SK-N-SH treated with all-trans-retinoic acid at 6 μM for 48 hours (cell line): ENCODE results near the gene DYNC1I1.

Experiments
- ATAC-seq: fragments of 200-7000 bp; cut with Tn5 transposase; 3 replicates; pipeline ENCODE4 v1.9.1; 2020; ENCODE audit warnings: mild to moderate bottlenecking, moderate library complexity
- ARNTL ChIP-seq: fragments of 450-650 bp; formaldehyde crosslinking; IDR thresholded peaks from 2 replicates; pipeline ENCODE4 v1.5.0; 2020; ENCODE audit warnings: low read depth, mild to moderate bottlenecking, moderate library complexity, borderline replicate concordance
- CSDC2 ChIP-seq: fragments of 250-450 bp; sonication (Bioruptor Pico); IDR thresholded peaks from 2 replicates; pipeline ENCODE4 v1.5.0; 2020; ENCODE audit warnings: mild to moderate bottlenecking, moderate library complexity
- ESRRG ChIP-seq: fragments of 250-450 bp; sonication (Bioruptor Pico); IDR thresholded peaks from 2 replicates; pipeline ENCODE4 v1.6.1; 2021; ENCODE audit warnings: mild to moderate bottlenecking
- GLIS3 ChIP-seq: fragments of 250-450 bp; sonication (Bioruptor Pico); IDR thresholded peaks from 2 replicates; pipeline ENCODE4 v1.5.0; 2020; ENCODE audit warnings: mild to moderate bottlenecking, moderate library complexity
- OSR1 ChIP-seq: fragments of 250-450 bp; sonication (Bioruptor Pico); IDR thresholded peaks from 2 replicates; pipeline ENCODE4 v1.8.0; 2022; ENCODE audit warnings: moderate library complexity, mild to moderate bottlenecking, inconsistent platforms
- PPARA ChIP-seq: fragments of 250-450 bp; sonication (Bioruptor Pico); IDR thresholded peaks from 2 replicates; pipeline ENCODE4 v1.5.0; 2020; ENCODE audit warnings: mild to moderate bottlenecking, borderline replicate concordance
- SNAI2 ChIP-seq: fragments of 250-450 bp; sonication (Bioruptor Pico); IDR thresholded peaks from 2 replicates; pipeline ENCODE4 v1.5.0; 2020; ENCODE audit warnings: mild to moderate bottlenecking, moderate library complexity
- TCF4 ChIP-seq: fragments of 250-450 bp; sonication (Bioruptor Pico); IDR thresholded peaks from 2 replicates; pipeline ENCODE4 v1.8.0; 2021; ENCODE audit warnings: mild to moderate bottlenecking, moderate library complexity, borderline replicate concordance
- ZC3H10 ChIP-seq: fragments of 250-450 bp; sonication (Bioruptor Pico); IDR thresholded peaks from 2 replicates; pipeline ENCODE4 v1.5.1; 2021; ENCODE audit warnings: mild to moderate bottlenecking, moderate library complexity
- ZFP3 ChIP-seq: fragments of 250-450 bp; sonication (Bioruptor Pico); IDR thresholded peaks from 2 replicates; pipeline ENCODE4 v1.5.0; 2020; ENCODE audit warnings: mild to moderate bottlenecking, moderate library complexity
- ZFP30 ChIP-seq: fragments of 450-650 bp; formaldehyde crosslinking; IDR thresholded peaks from 2 replicates; pipeline ENCODE4 v1.5.0; 2022; ENCODE audit warnings: mild to moderate bottlenecking, moderate library complexity
- ZNF565 ChIP-seq: fragments of 450-650 bp; formaldehyde crosslinking; conservative IDR thresholded peaks from 2 replicates; pipeline ENCODE4 v1.5.0; 2020; ENCODE audit warnings: low read depth, mild to moderate bottlenecking, moderate library complexity
- ZNF70 ChIP-seq: fragments of 450-650 bp; formaldehyde crosslinking; IDR thresholded peaks from 2 replicates; pipeline ENCODE4 v1.5.0; 2020; ENCODE audit warnings: mild to moderate bottlenecking, moderate library complexity
- ZNF8 ChIP-seq: fragments of 450-650 bp; formaldehyde crosslinking; IDR thresholded peaks from 2 replicates; pipeline ENCODE4 v1.5.0; 2020; ENCODE audit warnings: mild to moderate bottlenecking, moderate library complexity
- TF ChIP-seq, protein P1 (sequence below): fragments of 250-450 bp; sonication (Bioruptor Pico); IDR thresholded peaks from 2 replicates; pipeline ENCODE4 v1.5.1; 2021; ENCODE audit warnings: mild to moderate bottlenecking, moderate library complexity
- TF ChIP-seq, protein P2 (sequence below): fragments of 250-450 bp; sonication (Bioruptor Pico); IDR thresholded peaks from 2 replicates; pipeline ENCODE4 v1.5.1; 2020; ENCODE audit warnings: low read depth, mild to moderate bottlenecking, moderate library complexity
- TF ChIP-seq, protein P3 (sequence below): fragments of 250-450 bp; sonication (Bioruptor Pico); IDR thresholded peaks from 2 replicates; pipeline ENCODE4 v1.5.0; 2020; ENCODE audit warnings: mild to moderate bottlenecking, moderate library complexity
- TF ChIP-seq, protein P4 (sequence below): fragments of 250-450 bp; sonication (Bioruptor Pico); IDR thresholded peaks from 2 replicates; pipeline ENCODE4 v1.8.0; 2020; ENCODE audit warnings: mild to moderate bottlenecking, moderate library complexity, borderline replicate concordance
- TF ChIP-seq, protein P5 (sequence below): fragments of 250-450 bp; sonication (Bioruptor Pico); IDR thresholded peaks from 2 replicates; pipeline ENCODE4 v1.8.0; 2021; ENCODE audit warnings: low read depth, mild to moderate bottlenecking, moderate library complexity, borderline replicate concordance

DYNC1I1 gene

DNA sequence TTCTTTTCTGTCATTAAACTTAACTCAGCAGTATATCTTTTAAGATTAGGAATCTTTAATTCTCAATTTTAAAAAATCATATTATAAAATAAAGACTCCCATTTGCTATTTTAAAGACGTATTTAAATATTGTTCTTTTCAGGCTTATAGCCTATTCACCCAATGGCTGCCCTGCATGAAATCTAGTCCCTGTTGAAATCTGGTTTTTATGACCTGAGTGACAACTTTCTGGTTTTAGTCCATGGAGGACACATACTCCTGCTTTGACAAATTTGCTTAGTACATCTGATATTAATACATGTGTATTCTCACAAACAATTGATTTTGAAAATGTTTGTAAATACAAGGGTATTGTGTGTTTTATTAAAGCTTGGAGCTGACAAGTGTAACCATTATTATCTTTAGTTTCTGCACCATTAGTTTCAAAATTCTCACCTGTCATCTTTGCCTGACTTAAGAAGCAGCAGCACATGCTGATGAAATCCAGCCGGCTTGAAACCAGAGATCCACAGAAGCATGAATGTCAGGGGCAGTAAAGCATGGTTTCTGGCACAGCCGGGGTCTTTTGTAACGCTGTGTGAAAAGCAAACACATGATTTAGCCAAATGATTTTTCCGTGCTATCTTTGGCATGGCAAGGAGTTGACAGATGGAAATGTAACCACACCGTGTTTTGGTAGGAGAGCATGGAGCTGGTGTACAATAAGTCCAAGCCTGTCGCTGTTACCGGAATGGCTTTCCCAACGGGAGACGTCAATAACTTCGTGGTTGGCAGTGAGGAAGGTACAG lies 262.8 kb downstream of the DYNC1I1 start:
- no peak for ATAC-seq
- TF ChIP-seq ZNF565 (CRISPR knock-in tag) = no peak
- no peak for TF ChIP-seq OSR1
- no peak for TF ChIP-seq PPARA (CRISPR knock-in tag)
- TF ChIP-seq TCF4 (CRISPR knock-in tag) = no peak
- no peak for TF ChIP-seq SNAI2 (CRISPR knock-in tag)

DNA sequence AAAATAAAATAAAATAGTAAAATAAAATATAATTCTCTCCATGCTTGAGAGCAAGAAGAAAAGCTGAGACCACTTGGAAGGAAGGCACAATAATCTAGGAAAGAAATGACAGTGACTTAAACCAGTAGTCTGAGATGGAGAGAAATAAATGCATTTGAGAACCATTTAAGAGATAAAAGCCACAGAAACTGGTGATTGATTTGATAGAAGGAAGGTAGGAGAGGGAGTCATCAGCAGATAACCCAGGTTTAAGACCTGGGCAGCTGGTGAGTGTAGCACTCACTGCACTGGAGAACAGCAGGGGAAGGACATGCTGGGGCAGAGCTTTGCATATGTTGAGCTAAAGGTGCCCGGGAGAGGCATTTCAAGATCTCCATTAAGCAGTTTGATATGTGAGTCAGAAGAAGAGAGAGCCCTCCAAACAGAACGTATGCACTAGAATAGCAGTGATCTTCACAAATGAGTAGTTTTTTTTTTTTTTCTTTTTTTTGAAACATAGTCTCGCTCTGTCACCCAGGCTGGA lies 268.0 kb downstream of the DYNC1I1 start:
- ATAC-seq = no peak

DNA sequence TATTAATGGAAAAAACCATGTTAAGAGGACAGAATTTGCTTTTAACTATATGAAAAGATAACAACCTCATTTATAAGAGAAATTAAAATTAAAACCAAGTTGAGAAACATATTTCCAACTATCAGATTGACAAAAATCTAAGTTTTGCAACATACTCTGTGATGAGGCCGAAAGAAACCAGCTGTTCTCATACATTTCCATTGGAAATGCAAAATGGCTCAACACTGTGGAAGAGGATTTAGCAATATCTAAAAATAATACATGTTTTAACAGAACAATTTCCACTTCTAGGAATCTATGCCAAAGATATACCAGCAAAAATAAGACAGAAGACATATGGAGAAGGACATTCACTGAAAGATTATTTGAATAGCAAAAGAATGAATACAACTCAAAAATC lies 268.8 kb downstream of the DYNC1I1 start:
- no peak for TF ChIP-seq TCF4 (CRISPR knock-in tag)
- TF ChIP-seq, protein P1, sequence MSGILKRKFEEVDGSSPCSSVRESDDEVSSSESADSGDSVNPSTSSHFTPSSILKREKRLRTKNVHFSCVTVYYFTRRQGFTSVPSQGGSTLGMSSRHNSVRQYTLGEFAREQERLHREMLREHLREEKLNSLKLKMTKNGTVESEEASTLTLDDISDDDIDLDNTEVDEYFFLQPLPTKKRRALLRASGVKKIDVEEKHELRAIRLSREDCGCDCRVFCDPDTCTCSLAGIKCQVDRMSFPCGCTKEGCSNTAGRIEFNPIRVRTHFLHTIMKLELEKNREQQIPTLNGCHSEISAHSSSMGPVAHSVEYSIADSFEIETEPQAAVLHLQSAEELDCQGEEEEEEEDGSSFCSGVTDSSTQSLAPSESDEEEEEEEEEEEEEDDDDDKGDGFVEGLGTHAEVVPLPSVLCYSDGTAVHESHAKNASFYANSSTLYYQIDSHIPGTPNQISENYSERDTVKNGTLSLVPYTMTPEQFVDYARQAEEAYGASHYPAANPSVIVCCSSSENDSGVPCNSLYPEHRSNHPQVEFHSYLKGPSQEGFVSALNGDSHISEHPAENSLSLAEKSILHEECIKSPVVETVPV (CRISPR knock-in tag) = no peak
- TF ChIP-seq ZNF565 (CRISPR knock-in tag) = no peak
- no peak for TF ChIP-seq ZC3H10 (CRISPR knock-in tag)
- TF ChIP-seq, all 23 proteins: peak for 0
- no peak for ATAC-seq

More for the DNA sequence above, 268.0 kb downstream of the DYNC1I1 start:
- TF ChIP-seq ESRRG (CRISPR knock-in tag) = no peak

DNA sequence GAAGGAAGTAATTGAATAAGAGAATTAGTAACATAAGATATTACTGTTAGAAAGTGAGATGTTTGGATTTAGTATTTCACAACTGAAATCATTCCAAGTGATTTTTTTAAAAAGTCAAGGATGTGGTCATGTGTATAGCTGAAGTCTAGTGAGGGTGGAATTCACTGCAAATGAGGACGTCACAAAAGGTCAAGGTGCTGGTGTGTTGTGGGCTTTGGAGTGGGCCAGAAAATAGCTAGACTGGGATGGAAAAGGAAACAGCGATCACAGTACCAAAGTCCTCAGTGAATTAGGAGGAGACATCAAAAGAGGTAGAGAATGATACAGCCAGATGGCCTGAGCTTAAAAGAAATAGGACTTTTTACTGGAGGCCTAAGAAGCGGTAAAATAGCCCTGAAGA lies 272.8 kb downstream of the DYNC1I1 start:
- no peak for ATAC-seq
- TF ChIP-seq, protein P2, sequence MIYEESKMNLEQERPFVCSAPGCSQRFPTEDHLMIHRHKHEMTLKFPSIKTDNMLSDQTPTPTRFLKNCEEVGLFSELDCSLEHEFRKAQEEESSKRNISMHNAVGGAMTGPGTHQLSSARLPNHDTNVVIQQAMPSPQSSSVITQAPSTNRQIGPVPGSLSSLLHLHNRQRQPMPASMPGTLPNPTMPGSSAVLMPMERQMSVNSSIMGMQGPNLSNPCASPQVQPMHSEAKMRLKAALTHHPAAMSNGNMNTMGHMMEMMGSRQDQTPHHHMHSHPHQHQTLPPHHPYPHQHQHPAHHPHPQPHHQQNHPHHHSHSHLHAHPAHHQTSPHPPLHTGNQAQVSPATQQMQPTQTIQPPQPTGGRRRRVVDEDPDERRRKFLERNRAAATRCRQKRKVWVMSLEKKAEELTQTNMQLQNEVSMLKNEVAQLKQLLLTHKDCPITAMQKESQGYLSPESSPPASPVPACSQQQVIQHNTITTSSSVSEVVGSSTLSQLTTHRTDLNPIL = no peak
- TF ChIP-seq, all 23 proteins: peak for 0

DNA sequence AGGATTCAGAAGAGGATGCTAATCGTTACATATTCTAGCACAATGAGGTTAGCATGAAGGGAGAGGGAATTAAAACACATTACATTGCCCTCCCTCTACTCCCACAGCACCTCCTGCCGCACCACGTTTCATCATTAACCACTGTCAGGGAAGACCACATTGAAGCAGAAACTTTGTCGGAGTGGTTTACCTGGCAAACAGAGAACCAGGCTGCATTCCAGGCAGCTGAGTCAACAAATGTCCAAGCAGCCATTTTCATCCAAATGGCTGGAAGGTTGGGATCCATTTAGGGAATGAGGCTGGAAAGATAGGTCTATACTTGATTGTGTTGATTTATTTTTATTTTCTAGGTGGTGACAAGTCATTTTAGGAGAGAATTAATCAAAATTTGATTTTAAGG lies 273.6 kb downstream of the DYNC1I1 start:
- ATAC-seq = no peak
- TF ChIP-seq, protein P3, sequence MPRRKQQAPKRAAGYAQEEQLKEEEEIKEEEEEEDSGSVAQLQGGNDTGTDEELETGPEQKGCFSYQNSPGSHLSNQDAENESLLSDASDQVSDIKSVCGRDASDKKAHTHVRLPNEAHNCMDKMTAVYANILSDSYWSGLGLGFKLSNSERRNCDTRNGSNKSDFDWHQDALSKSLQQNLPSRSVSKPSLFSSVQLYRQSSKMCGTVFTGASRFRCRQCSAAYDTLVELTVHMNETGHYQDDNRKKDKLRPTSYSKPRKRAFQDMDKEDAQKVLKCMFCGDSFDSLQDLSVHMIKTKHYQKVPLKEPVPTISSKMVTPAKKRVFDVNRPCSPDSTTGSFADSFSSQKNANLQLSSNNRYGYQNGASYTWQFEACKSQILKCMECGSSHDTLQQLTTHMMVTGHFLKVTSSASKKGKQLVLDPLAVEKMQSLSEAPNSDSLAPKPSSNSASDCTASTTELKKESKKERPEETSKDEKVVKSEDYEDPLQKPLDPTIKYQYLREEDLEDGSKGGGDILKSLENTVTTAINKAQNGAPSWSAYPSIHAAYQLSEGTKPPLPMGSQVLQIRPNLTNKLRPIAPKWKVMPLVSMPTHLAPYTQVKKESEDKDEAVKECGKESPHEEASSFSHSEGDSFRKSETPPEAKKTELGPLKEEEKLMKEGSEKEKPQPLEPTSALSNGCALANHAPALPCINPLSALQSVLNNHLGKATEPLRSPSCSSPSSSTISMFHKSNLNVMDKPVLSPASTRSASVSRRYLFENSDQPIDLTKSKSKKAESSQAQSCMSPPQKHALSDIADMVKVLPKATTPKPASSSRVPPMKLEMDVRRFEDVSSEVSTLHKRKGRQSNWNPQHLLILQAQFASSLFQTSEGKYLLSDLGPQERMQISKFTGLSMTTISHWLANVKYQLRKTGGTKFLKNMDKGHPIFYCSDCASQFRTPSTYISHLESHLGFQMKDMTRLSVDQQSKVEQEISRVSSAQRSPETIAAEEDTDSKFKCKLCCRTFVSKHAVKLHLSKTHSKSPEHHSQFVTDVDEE (CRISPR knock-in tag) = no peak
- TF ChIP-seq ZNF8 (CRISPR knock-in tag) (no peak), ZFP3 (no peak), ZC3H10 (CRISPR knock-in tag) (no peak), CSDC2 (CRISPR knock-in tag) (no peak), GLIS3 (CRISPR knock-in tag) (no peak), ZNF70 (CRISPR knock-in tag) (no peak), ZNF565 (CRISPR knock-in tag) (no peak), PPARA (CRISPR knock-in tag) (no peak), ZFP30 (CRISPR knock-in tag) (no peak), ARNTL (CRISPR knock-in tag) (no peak), TCF4 (CRISPR knock-in tag) (no peak)
- TF ChIP-seq, protein P4, sequence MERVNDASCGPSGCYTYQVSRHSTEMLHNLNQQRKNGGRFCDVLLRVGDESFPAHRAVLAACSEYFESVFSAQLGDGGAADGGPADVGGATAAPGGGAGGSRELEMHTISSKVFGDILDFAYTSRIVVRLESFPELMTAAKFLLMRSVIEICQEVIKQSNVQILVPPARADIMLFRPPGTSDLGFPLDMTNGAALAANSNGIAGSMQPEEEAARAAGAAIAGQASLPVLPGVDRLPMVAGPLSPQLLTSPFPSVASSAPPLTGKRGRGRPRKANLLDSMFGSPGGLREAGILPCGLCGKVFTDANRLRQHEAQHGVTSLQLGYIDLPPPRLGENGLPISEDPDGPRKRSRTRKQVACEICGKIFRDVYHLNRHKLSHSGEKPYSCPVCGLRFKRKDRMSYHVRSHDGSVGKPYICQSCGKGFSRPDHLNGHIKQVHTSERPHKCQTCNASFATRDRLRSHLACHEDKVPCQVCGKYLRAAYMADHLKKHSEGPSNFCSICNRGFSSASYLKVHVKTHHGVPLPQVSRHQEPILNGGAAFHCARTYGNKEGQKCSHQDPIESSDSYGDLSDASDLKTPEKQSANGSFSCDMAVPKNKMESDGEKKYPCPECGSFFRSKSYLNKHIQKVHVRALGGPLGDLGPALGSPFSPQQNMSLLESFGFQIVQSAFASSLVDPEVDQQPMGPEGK (CRISPR knock-in tag) = no peak
- TF ChIP-seq, protein P2 = no peak
- TF ChIP-seq, protein P5, sequence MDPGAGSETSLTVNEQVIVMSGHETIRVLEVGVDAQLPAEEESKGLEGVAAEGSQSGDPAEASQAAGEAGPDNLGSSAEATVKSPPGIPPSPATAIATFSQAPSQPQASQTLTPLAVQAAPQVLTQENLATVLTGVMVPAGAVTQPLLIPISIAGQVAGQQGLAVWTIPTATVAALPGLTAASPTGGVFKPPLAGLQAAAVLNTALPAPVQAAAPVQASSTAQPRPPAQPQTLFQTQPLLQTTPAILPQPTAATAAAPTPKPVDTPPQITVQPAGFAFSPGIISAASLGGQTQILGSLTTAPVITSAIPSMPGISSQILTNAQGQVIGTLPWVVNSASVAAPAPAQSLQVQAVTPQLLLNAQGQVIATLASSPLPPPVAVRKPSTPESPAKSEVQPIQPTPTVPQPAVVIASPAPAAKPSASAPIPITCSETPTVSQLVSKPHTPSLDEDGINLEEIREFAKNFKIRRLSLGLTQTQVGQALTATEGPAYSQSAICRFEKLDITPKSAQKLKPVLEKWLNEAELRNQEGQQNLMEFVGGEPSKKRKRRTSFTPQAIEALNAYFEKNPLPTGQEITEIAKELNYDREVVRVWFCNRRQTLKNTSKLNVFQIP (CRISPR knock-in tag) = no peak
- TF ChIP-seq, protein P1 (CRISPR knock-in tag) = no peak
